Epithelial cell of proximal tubule (primary cell): ENCODE data around the gene ZNF319. TPM values are rescaled to one million over a fixed set of nuclear protein-coding genes. Genes with fewer than 3 reads are reported as not detected.

Source experiments
- DNase-seq: peaks from one replicate; pipeline ENCODE4 v3.0.0-alpha.2; 2011; ENCODE audit warnings: low read depth
- H3K4me3 ChIP-seq: 2 replicates; pipeline ENCODE4 v1.5.1; 2011; ENCODE audit warnings: low read depth, mild to moderate bottlenecking, low read length
- CTCF ChIP-seq: conservative IDR thresholded peaks from 2 replicates; pipeline ENCODE4 v1.5.1; 2012; ENCODE audit warnings: low read depth, mild to moderate bottlenecking, low read length
- total RNA-seq: library from RNA; depleted of rRNA; stranded (reverse); fragments of >200 nt; gene quantifications from 2 replicates; pipeline ENCODE4 v1.2.3, GENCODE V29; 2015

The ZNF319 gene
- total RNA-seq, 1 donor from 2014 or later: 9.1 TPM

DNA sequence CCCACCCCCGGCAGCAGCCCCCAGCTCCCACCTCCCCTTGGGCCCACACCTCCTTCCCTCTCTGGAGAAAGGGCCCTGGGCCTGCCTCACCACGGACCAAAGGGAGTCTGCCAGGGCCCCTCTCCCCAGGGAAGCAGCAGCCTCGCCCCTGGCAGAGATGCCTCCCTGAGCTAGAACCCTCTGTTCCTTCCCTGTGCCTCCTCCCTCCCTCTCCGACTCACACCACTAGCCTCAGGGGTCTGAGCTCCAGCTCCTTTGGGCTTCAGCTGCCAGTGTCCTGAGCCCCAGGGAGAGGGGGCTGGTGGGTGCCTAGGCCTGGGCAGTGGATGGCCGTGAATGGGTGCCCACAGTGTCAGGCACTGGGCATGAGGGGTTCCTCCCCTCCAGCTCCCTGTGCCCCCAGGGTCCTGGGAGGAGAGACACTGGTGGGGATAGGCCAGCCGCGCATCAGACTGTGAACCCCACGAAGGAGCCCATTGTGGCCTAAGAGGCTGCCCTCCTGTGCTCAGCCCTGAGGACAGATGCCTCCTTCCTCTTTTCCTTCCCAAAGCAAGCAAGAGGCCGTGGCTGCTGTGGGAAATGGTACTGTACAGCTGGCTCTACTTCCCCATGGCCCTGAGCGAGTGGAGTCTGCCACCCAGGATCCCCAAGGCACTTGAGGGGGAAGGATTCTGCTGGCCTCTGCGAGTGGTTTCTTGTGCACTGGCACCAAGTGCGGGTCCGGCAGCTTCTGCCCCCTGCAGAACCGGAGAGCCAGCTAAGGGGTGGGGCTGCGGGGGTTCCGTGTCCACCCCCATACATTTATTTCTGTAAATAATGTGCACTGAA, 45.8 kb upstream of the ZNF319 start:
- no peak for DNase-seq
- TF ChIP-seq CTCF: no peak
- no peak overlapping the region for H3K4me3 ChIP-seq

GRCh38 chr16:58045096-58045495, 44.6 kb upstream of the ZNF319 start:
- no peak for DNase-seq
- no peak for TF ChIP-seq CTCF
- no peak overlapping the region for H3K4me3 ChIP-seq

- DNase-seq: no peak
- no peak overlapping the region for H3K4me3 ChIP-seq
- no peak for TF ChIP-seq CTCF
Observed at GRCh38 chr16:58044266-58045019, 44.0 kb upstream of the ZNF319 start.

DNA sequence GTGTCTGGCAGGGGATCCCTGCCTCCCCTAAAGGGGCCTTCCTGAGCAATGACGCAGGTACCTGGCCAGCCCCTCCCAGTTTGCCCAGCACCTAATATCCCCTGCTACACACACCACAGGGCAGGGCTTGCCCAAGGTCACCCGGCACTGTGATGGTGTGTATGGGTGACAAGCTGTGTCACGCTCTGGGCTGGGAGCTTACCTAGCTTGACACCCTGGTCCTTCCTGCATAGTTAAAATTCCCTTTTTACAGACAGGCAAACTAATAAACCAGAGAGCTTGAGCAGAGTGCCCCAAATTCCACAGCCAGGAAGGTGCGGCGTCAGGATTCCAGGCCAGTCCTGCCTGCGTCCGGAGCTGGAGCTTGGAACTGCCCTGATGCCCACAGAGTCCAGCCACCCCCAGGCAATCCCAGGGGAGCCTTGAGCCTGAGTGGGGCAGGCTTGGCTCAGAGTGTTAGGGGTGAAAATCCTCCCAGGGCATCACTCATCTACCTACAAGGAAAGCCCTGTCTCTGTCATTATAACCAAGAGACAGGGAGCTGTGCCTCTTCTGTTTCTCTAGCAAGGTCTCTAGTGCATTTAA, 43.2 kb upstream of the ZNF319 start:
- no peak for DNase-seq
- TF ChIP-seq CTCF: no peak
- no peak overlapping the region for H3K4me3 ChIP-seq

DNA sequence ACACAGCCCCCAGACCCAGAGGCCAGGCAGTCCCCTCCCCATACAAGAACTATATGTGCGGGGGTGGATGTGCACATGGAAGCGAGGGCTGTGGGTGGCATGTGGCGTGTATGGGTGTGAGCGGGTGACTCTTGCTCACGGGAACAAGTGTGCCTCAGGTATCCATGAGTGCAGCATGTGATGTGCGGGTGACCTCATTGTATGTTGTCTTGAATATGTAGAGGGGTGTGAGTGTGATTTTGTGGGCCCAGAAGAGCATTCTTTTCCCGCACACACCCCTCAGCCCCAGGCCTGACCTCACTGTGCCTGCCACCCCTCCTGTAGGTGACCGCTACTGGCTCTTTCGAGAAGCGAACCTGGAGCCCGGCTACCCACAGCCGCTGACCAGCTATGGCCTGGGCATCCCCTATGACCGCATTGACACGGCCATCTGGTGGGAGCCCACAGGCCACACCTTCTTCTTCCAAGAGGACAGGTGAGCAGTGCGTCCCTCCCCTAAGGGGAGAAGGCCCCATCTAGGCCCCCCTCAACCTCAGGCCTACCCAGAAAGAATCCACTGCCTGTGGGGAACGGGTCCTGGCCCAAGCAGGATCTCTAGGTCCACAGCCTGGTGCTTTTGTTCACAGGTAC, 42.5 kb upstream of the ZNF319 start:
- no peak overlapping the region for H3K4me3 ChIP-seq
- TF ChIP-seq CTCF: no peak
- DNase-seq: no peak

GRCh38 chr16:58042001-58042885, 41.8 kb upstream of the ZNF319 start:
- no peak overlapping the region for H3K4me3 ChIP-seq
- DNase-seq: no peak
- TF ChIP-seq CTCF: no peak
